ENCODE results near the gene NXNL2. TPM values are rescaled to one million over a fixed set of nuclear protein-coding genes. Genes with fewer than 3 reads are reported as not detected.

The NXNL2 gene
- total RNA-seq, 2 donors from 2014 or later: not detected

Other genes with a start within 250 kb of the NXNL2 start
- gene SPIN1, start 146.7 kb upstream of the NXNL2 start, total RNA-seq: 10 to 100 TPM; 18.6 to 27.8 TPM

Measured in natural killer cell treated with Interleukin-12 subunit alpha and Interleukin-12 subunit beta and Interleukin-15 and Interleukin-18, amount 100 ng/mL, for 72 hours (primary cell).